Stomach (tissue), 9 donors: ENCODE results near the gene NEDD9. TPM values are rescaled to one million over a fixed set of nuclear protein-coding genes. Genes with fewer than 3 reads are reported as not detected.

Experiments used
- DNase-seq, 2 donors: peaks; one replicate each; pipeline versions ENCODE4 v3.0.0 to v3.0.0-alpha.2; 2013 to 2019
- H3K27ac ChIP-seq, 5 donors: fragments of 200-600 bp in 4 of 5; sonication (generic) in 4 of 5; one replicate each; pipeline ENCODE4 v1.5.1; 2013 to 2019; ENCODE audit warnings: mild to moderate bottlenecking in 1 of 5, moderate library complexity in 1 of 5
- H3K27me3 ChIP-seq, 3 donors: fragments of 200-600 bp; sonication (generic); one replicate each; pipeline ENCODE4 v1.5.1; 2017 to 2019; ENCODE audit warnings: mixed run types in 1 of 3
- H3K36me3 ChIP-seq, 4 donors: fragments of 200-600 bp; sonication (generic); 1 replicate in 3 of 4; 2 replicates in 1 of 4; pipeline ENCODE4 v1.5.1; 2016 to 2019
- H3K4me1 ChIP-seq, 4 donors: fragments of 200-600 bp; sonication (generic); one replicate each; pipeline ENCODE4 v1.5.1; 2016 to 2019
- H3K4me3 ChIP-seq, 4 donors: fragments of 200-600 bp; sonication (generic) in 3 of 4; one replicate each; pipeline ENCODE4 v1.5.1; 2016 to 2019; ENCODE audit warnings: mild to moderate bottlenecking in 1 of 4
- H3K9me3 ChIP-seq, 4 donors: fragments of 200-600 bp; sonication (generic); one replicate each; pipeline ENCODE4 v1.5.1; 2016 to 2019
- CTCF ChIP-seq, 7 experiments: fragments of 450-650 bp in 4 of 7; fragments of 200-600 bp in 3 of 7; sonication (generic) in 3 of 7; IDR thresholded peaks; one replicate each; pipeline ENCODE4 v1.5.1; 2016 to 2019; ENCODE audit warnings: antibody characterized with exemption in 7 of 7, control low read depth in 2 of 7, mild to moderate bottlenecking in 1 of 7
- EP300 ChIP-seq: sonication (generic); formaldehyde crosslinking; IDR thresholded peaks from one replicate; pipeline ENCODE4 v1.6.1; 2017; ENCODE audit warnings: antibody characterized with exemption
- POLR2A ChIP-seq, 4 donors: fragments of 450-650 bp; IDR thresholded peaks; one replicate each; pipeline ENCODE4 v1.6.1; 2016; ENCODE audit warnings: antibody characterized with exemption in 4 of 4, control low read depth in 2 of 4, mild to moderate bottlenecking in 1 of 4, moderate library complexity in 1 of 4
- POLR2AphosphoS5 ChIP-seq, 3 donors: sonication (generic); formaldehyde crosslinking; IDR thresholded peaks; one replicate each; pipeline ENCODE4 v1.6.1; 2016; ENCODE audit warnings: antibody characterized with exemption in 3 of 3
- WGBS, 5 donors: extraction: QIAGEN DNeasy Blood & Tissue Kit in 3 of 5; methylation state at CpG; one replicate each; pipeline versions ENCODE4 v1.1.5 to v1.1.7; 2013 to 2018; 5-methylcytosine and 5-hydroxymethylcytosine counted together
- intact Hi-C: fragments of 100-400 bp; cut with DNase I; formaldehyde crosslinking; loops from one replicate; pipeline ENCODE4 v1.15.1; 2023; ENCODE audit warnings: low total_unique reads
- polyA plus RNA-seq, 3 donors: library from polyadenylated mRNA; stranded (reverse); fragments of 200-250 nt; gene quantifications; one replicate each; pipeline ENCODE4 v1.2.3, GENCODE V29; 2013
- total RNA-seq, 5 donors: library from RNA; depleted of rRNA; stranded (reverse); fragments of >200 nt; gene quantifications; one replicate each; pipeline versions ENCODE4 v1.1.0 to v1.2.3, GENCODE V29; 2014 to 2016
- donor health status: healthy with polysubstance abuse.
- donor health status: Bipolar disorder and iron deficiency.
- donor health status: healthy.

NEDD9 gene
- total and polyA plus RNA-seq, 8 donors, result 4.2 to 97.9 (median 26.9) TPM

DNA sequence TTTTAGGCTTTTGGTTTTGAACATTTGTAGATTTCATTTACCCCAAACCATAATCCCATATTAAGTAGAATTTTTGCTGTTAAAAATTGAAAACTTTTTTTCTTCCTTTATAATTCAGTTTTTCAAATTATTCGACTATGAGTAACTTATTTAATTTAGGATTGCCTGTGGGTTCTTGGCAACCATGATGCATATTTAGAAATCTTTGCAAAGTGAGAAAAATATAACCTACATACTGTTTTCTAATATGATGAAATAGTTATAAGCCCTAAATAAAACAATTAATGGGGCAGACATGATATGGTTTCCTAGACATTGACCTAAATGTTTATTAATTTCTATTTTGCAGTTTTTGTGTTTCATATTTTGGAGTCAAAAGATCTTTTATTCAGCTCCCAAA is 23.6 kb downstream of the NEDD9 start:
- H3K4me1 ChIP-seq, result peaks cover 27 to 79% (median 46%) of the 10 kb centered on the region in 4 donors
- no peaks in the 10 kb centered on the region for H3K9me3 ChIP-seq
- H3K36me3 ChIP-seq, result peaks cover 0 to 56% (median 27%) of the 10 kb centered on the region in 4 donors
- intact Hi-C loops, result no loop called here
- no peak for DNase-seq
- no peaks in the 10 kb centered on the region for H3K27me3 ChIP-seq
- 71 to 85% (median 76%) methylated on average over 1 of the region's 1 CpG for WGBS, 5 donors
- H3K27ac ChIP-seq, result peak overlapping the region in 2 of 5 donors; percentile 76 to 83
- TF ChIP-seq POLR2A (IDR thresholded peaks at IDR 0.05) (no peak), CTCF (IDR thresholded peaks at IDR 0.05) (no peak), POLR2AphosphoS5 (IDR thresholded peaks at IDR 0.05) (no peak), EP300 (no peak)
- no peak overlapping the region for H3K4me3 ChIP-seq

DNA sequence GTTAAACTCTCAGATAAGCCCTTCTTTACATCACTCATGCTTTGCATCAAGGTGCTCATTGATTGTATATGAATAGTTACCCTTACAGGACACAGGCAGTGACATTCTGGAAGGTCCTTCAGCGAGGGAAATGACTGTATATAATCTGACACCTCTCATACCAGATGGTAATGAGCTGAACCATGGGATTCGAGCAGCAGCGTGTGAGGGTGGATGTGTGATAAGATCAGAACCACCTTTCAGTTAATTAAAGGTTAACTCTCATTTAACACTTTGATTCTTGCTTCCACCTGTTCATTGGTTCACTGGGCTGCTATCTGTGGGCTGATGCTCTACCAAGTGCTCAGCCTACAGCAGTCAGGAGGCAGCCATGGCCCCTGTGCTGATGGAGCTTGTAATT is 24.2 kb downstream of the NEDD9 start:
- peaks cover 0 to 56% (median 27%) of the 10 kb centered on the region in 4 donors for H3K36me3 ChIP-seq
- H3K4me1 ChIP-seq, result peaks cover 27 to 79% (median 44%) of the 10 kb centered on the region in 4 donors
- no peak overlapping the region for H3K4me3 ChIP-seq
- WGBS, 5 donors, result 48 to 72% (median 60%) methylated on average over 3 of the region's 3 CpGs
- no peak for DNase-seq
- no peak for TF ChIP-seq POLR2A (IDR thresholded peaks at IDR 0.05)
- no peak for TF ChIP-seq CTCF (IDR thresholded peaks at IDR 0.05)
- no peak for TF ChIP-seq POLR2AphosphoS5 (IDR thresholded peaks at IDR 0.05)
- TF ChIP-seq EP300, result no peak
- H3K27ac ChIP-seq, result peak overlapping the region in 4 of 5 donors; percentile 67 to 83 (median 74)
- intact Hi-C loops, result no loop called here
- H3K27me3 ChIP-seq, result no peaks in the 10 kb centered on the region
- H3K9me3 ChIP-seq, result no peaks in the 10 kb centered on the region

DNA sequence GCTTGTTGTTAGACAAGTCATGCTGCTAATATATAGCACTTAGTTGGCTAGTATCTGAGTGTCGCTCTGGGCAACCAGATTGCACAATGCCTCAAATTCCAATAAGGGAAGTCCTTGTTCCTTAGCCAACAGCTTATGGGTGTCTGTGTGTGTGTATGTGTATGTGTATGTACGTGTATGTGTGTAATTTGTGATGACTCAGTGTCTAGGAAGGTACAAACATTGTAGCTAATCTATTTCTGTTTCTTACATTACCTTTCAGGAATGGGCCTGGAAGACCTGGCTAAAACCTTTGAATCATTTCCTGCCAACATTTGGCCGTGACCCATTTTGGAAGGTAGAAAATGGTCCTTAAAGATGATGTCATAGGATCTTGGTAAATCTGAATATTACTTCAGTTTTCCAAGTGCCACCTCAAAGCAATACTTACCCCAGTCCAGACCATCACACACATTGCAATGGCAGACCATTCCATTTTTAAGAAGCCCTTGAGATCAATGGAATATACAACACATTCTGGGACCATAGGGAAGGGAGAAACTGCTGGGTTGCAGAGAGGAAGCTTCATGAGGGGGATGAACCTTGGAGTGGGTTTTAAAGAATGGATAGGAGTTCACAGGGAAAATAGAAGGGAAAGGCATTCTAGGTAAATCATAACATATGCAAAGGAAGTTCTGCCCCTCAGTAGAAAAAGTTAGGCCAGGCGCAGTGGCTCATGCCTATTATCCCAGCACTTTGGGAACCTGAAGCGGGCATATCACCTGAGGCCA is 25.1 kb downstream of the NEDD9 start:
- 49 to 62% (median 59%) methylated on average over 5 of the region's 5 CpGs for WGBS, 5 donors
- H3K9me3 ChIP-seq, result no peaks in the 10 kb centered on the region
- H3K4me3 ChIP-seq, result no peak overlapping the region
- intact Hi-C loops, result no loop called here
- H3K27me3 ChIP-seq, result no peaks in the 10 kb centered on the region
- H3K4me1 ChIP-seq, result peaks cover 29 to 79% (median 42%) of the 10 kb centered on the region in 4 donors
- DNase-seq, result peak; percentile 79 to 95
- peak overlapping the region; percentile 66 to 83 (median 74) for H3K27ac ChIP-seq
- TF ChIP-seq CTCF (IDR thresholded peaks at IDR 0.05) (no peak), POLR2A (IDR thresholded peaks at IDR 0.05) (no peak), POLR2AphosphoS5 (IDR thresholded peaks at IDR 0.05) (peak; percentile 46 to 96 (median 75)), EP300 (peak; percentile 41)
- H3K36me3 ChIP-seq, result peaks cover 0 to 54% (median 27%) of the 10 kb centered on the region in 4 donors

- no peaks in the 10 kb centered on the region for H3K9me3 ChIP-seq
- no peak overlapping the region for H3K4me3 ChIP-seq
- peaks cover 27 to 82% (median 45%) of the 10 kb centered on the region in 4 donors for H3K4me1 ChIP-seq
- TF ChIP-seq CTCF (IDR thresholded peaks at IDR 0.05), result no peak
- TF ChIP-seq POLR2A (IDR thresholded peaks at IDR 0.05), result no peak
- no peak for TF ChIP-seq EP300
- no peak for TF ChIP-seq POLR2AphosphoS5 (IDR thresholded peaks at IDR 0.05)
- intact Hi-C loops, result no loop called here
- peak overlapping the region in 4 of 5 donors; percentile 67 to 83 (median 75) for H3K27ac ChIP-seq
- H3K36me3 ChIP-seq, result peaks cover 0 to 45% (median 23%) of the 10 kb centered on the region in 4 donors
- no peaks in the 10 kb centered on the region for H3K27me3 ChIP-seq
- peak in 1 of 2 donors; percentile 62 for DNase-seq
- WGBS, 5 donors, result 42 to 55% (median 47%) methylated on average over 3 of the region's 3 CpGs
Observed at GRCh38 chr6:11206576-11206975, 25.9 kb downstream of the NEDD9 start.
